HL-60 (cell line): ENCODE results near the gene MARCHF10.
"Not testable (repeated sequence)": the region's sequence is repeated elsewhere in the genome, so short reads cannot be mapped to it uniquely, and the experiment has no call there.

Source experiments
- DNase-seq, 2 experiments: peaks; one replicate each; pipeline ENCODE4 v3.0.0-alpha.2; 2010 to 2020; ENCODE audit warnings: low read depth in 1 of 2, low spot score in 1 of 2
- H3K27ac ChIP-seq: fragments of 250-450 bp; sonication (Bioruptor Pico); replicated peaks from 2 replicates; pipeline ENCODE4 v1.5.1; 2020; ENCODE audit warnings: mild to moderate bottlenecking, moderate library complexity
- H3K27me3 ChIP-seq: fragments of 250-450 bp; sonication (Bioruptor Pico); 2 replicates; pipeline ENCODE4 v1.5.1; 2021; ENCODE audit warnings: mild to moderate bottlenecking, moderate library complexity; ENCODE audit not compliant: insufficient read depth, poor library complexity, severe bottlenecking
- H3K4me3 ChIP-seq: replicated peaks from 2 replicates; pipeline ENCODE4 v1.5.1; 2011; ENCODE audit warnings: mild to moderate bottlenecking, control low read depth, low read length; ENCODE audit not compliant: insufficient read depth
- GABPA ChIP-seq: IDR thresholded peaks from 2 replicates; pipeline ENCODE4 v1.6.1; 2012; ENCODE audit warnings: low read depth
- POLR2AphosphoS5 ChIP-seq: IDR thresholded peaks from 2 replicates; pipeline ENCODE4 v1.6.1; 2012; ENCODE audit warnings: low read depth
- SPI1 ChIP-seq: IDR thresholded peaks from 2 replicates; pipeline ENCODE4 v1.6.1; 2012; ENCODE audit warnings: low read depth, mild to moderate bottlenecking, borderline replicate concordance
- TF ChIP-seq, protein P1 (sequence below): IDR thresholded peaks from 2 replicates; pipeline ENCODE4 v1.6.1; 2012; ENCODE audit warnings: low read depth; ENCODE audit not compliant: insufficient replicate concordance
- TF ChIP-seq, protein P2 (sequence below): IDR thresholded peaks from one replicate; pipeline ENCODE4 v1.5.1; 2011; ENCODE audit warnings: low read length, control low read depth, inconsistent platforms; ENCODE audit not compliant: insufficient read depth

MARCHF10 gene

GRCh38 chr17:62855156-62855555 lies 47.0 kb upstream of the MARCHF10 start:
- no peak for DNase-seq
- Histone ChIP-seq H3K4me3 (no peak overlapping the region), H3K27me3 (no peaks in the 10 kb centered on the region), H3K27ac (no peak overlapping the region)
- TF ChIP-seq, protein P1, sequence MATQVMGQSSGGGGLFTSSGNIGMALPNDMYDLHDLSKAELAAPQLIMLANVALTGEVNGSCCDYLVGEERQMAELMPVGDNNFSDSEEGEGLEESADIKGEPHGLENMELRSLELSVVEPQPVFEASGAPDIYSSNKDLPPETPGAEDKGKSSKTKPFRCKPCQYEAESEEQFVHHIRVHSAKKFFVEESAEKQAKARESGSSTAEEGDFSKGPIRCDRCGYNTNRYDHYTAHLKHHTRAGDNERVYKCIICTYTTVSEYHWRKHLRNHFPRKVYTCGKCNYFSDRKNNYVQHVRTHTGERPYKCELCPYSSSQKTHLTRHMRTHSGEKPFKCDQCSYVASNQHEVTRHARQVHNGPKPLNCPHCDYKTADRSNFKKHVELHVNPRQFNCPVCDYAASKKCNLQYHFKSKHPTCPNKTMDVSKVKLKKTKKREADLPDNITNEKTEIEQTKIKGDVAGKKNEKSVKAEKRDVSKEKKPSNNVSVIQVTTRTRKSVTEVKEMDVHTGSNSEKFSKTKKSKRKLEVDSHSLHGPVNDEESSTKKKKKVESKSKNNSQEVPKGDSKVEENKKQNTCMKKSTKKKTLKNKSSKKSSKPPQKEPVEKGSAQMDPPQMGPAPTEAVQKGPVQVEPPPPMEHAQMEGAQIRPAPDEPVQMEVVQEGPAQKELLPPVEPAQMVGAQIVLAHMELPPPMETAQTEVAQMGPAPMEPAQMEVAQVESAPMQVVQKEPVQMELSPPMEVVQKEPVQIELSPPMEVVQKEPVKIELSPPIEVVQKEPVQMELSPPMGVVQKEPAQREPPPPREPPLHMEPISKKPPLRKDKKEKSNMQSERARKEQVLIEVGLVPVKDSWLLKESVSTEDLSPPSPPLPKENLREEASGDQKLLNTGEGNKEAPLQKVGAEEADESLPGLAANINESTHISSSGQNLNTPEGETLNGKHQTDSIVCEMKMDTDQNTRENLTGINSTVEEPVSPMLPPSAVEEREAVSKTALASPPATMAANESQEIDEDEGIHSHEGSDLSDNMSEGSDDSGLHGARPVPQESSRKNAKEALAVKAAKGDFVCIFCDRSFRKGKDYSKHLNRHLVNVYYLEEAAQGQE: no peak
- no peak for TF ChIP-seq GABPA
- TF ChIP-seq SPI1: no peak
- no peak for TF ChIP-seq POLR2AphosphoS5
- TF ChIP-seq, protein P2, sequence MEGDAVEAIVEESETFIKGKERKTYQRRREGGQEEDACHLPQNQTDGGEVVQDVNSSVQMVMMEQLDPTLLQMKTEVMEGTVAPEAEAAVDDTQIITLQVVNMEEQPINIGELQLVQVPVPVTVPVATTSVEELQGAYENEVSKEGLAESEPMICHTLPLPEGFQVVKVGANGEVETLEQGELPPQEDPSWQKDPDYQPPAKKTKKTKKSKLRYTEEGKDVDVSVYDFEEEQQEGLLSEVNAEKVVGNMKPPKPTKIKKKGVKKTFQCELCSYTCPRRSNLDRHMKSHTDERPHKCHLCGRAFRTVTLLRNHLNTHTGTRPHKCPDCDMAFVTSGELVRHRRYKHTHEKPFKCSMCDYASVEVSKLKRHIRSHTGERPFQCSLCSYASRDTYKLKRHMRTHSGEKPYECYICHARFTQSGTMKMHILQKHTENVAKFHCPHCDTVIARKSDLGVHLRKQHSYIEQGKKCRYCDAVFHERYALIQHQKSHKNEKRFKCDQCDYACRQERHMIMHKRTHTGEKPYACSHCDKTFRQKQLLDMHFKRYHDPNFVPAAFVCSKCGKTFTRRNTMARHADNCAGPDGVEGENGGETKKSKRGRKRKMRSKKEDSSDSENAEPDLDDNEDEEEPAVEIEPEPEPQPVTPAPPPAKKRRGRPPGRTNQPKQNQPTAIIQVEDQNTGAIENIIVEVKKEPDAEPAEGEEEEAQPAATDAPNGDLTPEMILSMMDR: no peak

DNA sequence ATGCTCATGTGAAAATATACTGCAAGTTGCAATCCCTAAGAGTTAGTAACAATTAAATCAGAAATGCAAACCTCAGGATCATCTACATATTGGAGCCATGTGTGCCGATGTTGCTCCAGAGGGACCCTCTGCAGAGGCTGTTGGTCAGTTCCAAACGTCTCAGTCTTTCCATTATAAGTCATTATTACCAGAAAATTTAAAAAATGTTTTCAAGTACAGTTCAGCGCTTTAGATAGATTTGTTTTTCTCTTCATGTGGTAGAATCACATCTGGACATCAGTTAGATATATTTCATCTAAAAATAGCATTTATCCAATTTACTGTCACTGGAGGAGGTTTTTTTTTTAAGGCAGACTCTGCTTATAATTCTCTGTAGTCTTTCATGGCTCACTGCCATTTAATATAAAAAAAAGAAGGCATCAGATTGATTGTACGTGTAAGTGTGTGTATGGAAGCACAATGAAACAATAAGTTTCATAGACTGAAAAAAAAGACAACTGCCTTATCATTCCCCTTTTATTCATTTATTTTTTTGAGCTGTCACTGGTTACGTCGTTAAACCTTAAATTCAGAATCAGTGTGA lies 46.1 kb upstream of the MARCHF10 start:
- Histone ChIP-seq H3K4me3 (no peak overlapping the region), H3K27ac (no peak overlapping the region), H3K27me3 (no peaks in the 10 kb centered on the region)
- no peak for DNase-seq
- TF ChIP-seq, protein P2: no peak
- no peak for TF ChIP-seq POLR2AphosphoS5
- no peak for TF ChIP-seq GABPA

DNA sequence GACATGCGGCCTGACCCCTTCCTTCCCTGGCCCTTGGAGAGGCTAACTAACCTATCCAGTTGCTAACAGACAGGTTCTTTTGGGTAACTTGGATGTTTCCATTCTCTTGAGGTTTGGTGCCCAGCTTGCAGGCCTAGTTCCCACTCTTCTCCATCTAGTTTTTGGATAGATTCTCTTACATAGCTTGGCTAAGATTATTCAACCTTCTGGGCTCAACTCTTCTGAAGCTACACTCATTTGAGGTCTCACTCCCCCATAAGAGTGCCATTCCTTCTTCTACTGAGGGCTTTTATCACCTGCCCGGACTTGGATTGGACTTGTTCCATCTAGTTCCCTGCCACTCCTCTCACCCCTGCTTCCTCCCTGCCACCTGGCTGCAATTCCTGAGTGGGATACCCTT lies 44.1 kb upstream of the MARCHF10 start:
- no peak overlapping the region for H3K27ac ChIP-seq
- DNase-seq: no peak
- H3K27me3 ChIP-seq: no peaks in the 10 kb centered on the region
- H3K4me3 ChIP-seq: no peak overlapping the region
- TF ChIP-seq SPI1 (no peak), GABPA (no peak), POLR2AphosphoS5 (no peak)
- TF ChIP-seq, protein P1: no peak
- TF ChIP-seq, protein P2: no peak

DNA sequence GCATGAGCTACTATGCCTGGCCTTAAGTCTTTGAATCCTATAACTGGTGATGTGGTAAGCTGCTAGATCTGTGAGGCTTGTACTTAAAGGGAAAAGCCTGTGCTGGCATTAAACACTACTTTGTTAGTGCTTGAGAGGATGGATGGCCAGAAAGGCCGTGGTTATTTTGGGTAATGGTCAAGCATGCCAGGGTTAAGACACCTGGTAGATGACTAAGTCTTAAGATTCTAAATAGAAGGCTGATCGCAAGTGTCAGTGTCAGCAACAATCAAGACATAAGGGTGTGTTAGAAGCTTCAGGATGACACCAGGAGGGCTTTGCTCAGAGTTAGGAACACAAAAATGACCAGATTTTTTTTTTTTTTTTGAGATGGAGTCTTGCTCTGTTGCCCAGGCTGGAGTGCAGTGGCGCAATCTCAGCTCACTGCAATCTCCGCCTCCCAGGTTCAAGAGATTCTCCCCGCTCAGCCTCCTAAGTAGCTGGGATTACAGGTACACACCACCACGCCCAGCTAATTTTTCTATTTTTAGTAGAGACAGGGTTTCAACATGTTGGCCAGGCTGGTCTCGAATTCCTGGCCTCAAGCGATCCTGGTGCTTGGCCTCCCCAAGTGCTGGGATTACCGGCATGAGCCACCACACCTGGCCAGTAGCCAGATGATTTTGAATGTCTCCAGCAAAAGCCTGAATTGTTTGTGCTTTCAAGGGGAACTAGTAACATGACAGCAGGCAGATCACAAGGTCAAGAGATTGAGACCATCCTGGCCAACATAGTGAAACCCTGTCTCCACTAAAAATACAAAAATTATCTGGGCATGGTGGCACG lies 41.7 kb upstream of the MARCHF10 start:
- not testable (repeated sequence) for H3K27ac ChIP-seq, H3K27me3 ChIP-seq, DNase-seq, H3K4me3 ChIP-seq
